Astrocyte (in vitro differentiated cells and primary cell): ENCODE measurements around the gene PPFIBP1.

Experiments
- EZH2 ChIP-seq: IDR thresholded peaks from 2 replicates; pipeline ENCODE4 v1.6.1; 2012; ENCODE audit warnings: mild to moderate bottlenecking, low read length, inconsistent platforms; ENCODE audit not compliant: insufficient read depth
- TF ChIP-seq, protein P1 (sequence below): IDR thresholded peaks from 2 replicates; pipeline ENCODE4 v1.5.1; 2011; ENCODE audit warnings: low read depth, mild to moderate bottlenecking, inconsistent platforms, low read length, moderate library complexity; ENCODE audit not compliant: insufficient read depth

DNA sequence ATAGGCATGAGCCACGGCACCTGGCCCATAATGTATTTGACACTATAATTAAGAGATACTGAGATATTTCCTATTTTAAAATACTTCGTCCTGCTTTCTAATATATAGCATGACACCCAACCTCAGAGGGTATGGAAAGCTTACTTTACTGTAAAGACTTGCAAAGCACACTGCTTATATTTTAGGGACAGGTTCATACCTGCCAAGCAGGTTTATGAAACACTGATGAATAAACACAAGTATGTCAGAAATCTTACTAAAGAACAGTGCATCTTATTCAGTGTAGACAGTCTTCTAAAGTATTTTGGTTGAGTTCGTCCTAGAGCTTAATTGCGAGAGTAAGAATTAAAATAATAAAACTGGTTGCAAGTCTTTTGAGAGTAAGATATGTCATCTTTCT lies 65.4 kb downstream of the PPFIBP1 start:
- TF ChIP-seq, protein P1, sequence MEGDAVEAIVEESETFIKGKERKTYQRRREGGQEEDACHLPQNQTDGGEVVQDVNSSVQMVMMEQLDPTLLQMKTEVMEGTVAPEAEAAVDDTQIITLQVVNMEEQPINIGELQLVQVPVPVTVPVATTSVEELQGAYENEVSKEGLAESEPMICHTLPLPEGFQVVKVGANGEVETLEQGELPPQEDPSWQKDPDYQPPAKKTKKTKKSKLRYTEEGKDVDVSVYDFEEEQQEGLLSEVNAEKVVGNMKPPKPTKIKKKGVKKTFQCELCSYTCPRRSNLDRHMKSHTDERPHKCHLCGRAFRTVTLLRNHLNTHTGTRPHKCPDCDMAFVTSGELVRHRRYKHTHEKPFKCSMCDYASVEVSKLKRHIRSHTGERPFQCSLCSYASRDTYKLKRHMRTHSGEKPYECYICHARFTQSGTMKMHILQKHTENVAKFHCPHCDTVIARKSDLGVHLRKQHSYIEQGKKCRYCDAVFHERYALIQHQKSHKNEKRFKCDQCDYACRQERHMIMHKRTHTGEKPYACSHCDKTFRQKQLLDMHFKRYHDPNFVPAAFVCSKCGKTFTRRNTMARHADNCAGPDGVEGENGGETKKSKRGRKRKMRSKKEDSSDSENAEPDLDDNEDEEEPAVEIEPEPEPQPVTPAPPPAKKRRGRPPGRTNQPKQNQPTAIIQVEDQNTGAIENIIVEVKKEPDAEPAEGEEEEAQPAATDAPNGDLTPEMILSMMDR: no peak
- no peak for TF ChIP-seq EZH2
